Forelimb muscle (tissue), 1 donor: Measurements from ENCODE around the gene CIZ1. TPM values are rescaled to one million over a fixed set of nuclear protein-coding genes. Genes with fewer than 3 reads are reported as not detected.
"Not testable (repeated sequence)": the region's sequence is repeated elsewhere in the genome, so short reads cannot be mapped to it uniquely, and the experiment has no call there.

Source experiments
- DNase-seq: peaks from one replicate; pipeline ENCODE4 v3.0.0-alpha.2; 2013; ENCODE audit warnings: low read depth
- polyA plus RNA-seq: library from polyadenylated mRNA; unstranded; fragments of 120-200 nt; gene quantifications from one replicate; pipeline ENCODE4 v1.2.1, GENCODE V29; 2013; ENCODE audit not compliant: insufficient read length

Gene CIZ1
- polyA plus RNA-seq, 1 donor: 101 TPM

DNA sequence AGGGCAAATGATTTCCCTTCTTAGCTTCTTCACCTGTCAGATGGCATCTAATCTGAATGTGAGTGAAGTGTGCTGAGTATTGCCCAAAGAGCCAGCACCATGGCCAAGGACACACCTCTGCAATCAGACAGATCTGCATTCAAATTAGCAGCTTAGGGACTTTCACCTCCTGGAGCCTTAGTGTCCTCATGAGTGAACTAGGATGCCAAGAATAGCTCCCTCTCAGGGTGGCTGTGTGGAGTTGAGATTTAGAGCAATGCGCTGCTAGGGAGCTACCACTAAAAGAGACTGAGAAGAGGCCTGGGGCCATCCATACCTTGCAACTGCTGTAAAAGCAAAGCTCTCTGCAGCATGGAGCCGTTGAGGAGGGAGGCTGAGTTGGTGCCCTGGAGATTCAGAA, 1.4 kb downstream of the CIZ1 start:
- no peak for DNase-seq

DNA sequence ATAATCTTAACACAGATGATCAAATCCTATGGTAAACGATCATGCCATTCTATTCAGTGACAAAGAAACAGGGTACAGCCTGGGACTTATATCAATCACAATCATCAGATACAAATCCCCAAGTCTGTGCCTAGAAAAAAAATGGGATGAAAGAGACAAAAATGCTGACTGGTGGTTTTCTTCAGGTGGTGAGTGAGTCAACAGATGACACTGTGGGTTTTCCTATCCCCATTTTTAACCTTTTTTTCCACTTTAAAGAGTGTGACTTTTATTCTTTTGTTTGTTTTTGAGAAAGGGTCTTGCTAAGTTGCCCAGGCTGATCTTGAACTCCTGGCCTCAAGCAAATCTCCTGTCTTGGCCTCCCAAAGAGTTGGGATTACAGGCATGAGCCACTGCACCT, 3.2 kb downstream of the CIZ1 start:
- no peak for DNase-seq

DNA sequence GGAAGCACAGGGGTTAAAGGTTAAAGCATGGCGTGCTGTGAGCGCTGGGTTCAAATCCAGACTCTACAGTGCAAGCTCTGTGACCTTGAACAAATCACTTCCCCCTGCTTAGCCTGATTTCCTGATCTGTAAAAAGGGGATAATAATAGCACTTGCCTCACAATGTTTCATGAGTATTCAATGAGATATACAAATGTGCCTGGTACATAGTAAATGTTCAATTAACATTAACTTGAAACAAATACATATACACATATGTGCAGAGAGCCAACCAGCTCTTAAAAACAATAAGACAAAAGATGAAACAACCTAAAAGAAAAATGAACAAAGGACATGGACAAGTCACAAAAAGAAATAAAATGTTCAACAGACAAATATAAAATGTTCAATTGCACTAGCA, 4.0 kb downstream of the CIZ1 start:
- no peak for DNase-seq

DNA sequence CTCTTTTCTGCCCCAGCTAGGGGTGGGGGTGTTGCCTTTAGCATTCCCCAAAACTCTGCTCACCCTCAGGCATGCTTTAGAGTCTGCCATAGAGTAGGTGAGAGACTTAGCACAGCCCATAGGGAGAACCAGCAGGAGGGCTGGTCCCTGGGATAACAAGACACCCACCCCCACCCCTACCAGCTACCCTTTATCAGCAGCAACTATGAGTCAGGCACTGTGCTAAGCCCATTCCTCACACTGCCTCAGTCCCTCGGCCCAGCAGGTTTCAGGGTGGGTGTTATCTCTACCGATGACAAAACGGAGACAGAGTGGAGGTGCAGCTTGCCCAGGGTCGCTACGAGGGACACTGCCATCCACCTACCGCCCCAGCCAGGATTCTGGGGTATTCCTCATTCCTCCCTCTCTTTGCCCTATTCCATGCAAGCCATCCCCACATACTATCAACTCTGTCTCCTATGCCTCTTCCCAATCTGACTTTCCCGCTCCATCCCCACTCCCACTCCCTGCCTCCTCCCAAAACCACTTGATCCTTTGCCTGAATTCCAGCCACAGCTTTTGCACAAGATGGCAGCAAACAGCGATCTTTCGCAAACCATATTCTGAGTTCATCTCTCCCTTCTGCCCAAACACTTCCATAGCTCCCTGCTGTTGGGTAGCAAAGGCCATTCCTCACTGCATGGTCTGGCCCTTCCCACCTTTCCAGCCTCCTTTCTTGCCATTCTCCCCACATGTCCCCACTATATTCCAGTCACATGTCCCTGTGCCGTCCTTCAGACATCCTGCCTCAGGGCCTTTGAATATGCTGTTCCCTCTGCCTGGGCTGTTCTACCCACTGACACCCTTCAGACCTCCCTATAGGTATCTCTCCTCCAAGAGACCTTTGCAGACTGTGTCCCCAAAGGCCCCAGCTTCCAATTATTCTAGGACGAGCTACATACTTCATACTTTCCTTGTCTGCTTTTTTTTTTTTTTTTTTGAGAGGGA, 5.1 kb downstream of the CIZ1 start:
- DNase-seq: no peak

DNA sequence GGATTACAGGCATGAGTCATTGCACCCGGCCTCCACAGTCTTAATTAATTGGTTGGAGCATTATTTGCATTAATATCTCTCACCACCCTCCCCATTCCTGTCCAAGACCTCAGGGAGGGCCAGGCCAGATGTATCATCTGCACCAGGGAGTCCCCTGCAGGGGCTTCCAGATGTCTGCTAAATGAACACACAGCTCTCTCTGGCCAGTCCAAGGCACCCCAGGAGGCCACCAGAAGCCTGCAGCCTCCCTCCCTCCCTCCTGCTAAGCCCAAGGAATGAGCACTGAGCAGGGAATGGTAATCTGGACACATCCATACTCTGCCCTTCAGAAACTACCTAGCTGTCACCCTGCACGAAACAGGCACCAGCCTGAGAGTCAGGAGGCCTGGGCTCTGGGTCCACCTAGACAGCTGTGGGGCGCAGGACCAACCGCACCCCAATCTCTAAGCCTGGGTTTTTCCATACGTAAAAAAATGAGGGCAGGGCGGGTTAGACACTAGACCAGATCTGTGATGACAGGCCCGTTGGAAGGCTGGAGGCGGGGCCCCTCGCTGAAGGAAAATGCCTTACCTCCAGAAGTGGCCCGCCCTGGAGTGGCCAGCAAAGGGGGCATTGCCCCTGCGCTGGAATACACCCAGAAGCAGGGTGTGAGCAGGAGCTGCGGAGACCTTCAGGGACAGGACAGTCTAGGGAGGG, 8.3 kb downstream of the CIZ1 start:
- DNase-seq: no peak

DNA sequence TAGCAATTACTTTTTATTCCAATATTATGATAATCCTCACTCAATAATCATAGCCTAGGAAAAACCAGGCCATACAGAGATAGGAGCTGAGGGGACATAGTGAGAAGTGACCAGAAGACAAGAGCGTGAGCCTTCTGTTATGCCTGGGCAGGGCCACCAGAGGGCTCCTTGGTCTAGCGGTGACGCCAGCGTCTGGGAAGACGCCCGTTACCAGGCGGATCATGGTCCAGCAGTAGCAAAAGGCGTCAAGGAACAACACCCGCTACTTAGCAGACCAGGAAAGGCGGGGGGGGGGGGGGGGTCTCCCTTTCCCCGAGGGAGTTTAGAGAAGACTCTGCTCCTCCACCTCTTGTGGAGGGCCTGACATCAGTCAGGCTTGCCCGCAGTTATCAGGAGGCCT, 9.9 kb downstream of the CIZ1 start:
- not testable (repeated sequence) for DNase-seq

DNA sequence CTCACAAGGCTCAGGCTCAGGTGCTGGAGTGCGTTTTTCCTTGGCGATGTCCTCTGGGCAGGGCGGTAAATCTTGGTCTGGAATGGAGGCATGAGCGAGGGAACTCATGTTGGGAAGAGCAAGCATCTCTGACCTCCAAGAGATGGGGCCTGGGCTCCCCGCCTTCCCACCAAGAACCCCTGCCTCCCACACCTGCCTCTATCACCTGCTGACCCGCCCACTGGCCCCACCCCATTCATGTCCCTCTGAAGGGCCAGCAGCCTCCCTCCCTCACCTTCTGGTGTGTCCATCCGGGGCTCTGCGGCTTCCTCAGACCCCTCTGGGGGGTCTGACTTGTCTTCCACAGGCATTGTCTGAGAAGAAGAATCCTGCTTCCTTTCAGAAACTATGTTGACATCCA, 10.9 kb downstream of the CIZ1 start:
- DNase-seq: no peak

DNA sequence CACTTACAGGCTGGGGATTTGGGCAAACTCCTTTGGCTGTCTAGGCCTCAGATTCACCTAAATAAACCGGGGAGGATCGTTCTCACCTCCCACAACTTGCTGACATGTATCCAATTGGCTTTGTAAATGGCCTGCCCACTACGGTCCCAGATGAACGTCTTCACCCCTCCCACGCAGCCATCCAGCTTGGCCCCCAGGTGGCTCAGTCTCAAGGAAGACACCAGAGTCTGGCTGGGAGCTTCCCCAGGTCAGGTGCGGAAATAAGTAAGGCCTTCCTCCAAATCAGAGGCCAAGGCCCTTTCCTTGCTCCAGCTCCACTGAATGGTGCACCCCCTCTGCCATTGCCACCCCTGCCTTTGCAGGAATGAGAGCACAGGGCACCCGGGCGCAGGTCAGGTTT, 11.4 kb downstream of the CIZ1 start:
- DNase-seq: no peak

DNA sequence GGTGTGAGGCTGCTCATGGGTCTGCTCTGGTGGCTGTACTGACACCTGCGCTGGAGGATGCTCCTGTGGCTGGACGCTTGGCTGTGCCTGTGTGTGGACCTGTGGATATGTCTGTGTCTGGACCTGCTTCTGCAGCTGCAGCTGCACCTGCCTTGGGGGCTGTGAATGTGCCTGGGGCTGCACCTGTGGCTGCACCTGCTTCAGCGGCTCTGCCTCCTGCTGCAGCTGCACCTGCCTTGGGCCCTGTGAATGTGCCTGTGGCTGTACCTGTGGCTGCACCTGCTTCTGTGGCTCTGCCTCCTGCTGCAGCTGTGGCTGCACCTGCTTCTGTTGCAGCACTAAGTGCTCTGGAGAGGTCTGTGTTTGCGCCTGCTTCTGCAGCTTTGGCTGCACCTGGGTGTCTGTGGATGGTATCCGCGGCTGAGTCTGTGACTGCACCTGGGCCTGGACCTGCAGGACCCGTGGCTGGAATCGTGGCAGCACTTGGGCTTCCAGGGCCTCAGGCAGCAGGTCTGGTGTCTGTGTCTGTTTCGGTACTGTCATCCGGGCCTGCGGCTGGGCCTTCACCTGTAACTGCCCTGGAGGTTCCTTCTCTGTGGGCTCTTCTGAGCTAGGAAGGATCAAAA, 12.5 kb downstream of the CIZ1 start:
- no peak for DNase-seq

DNA sequence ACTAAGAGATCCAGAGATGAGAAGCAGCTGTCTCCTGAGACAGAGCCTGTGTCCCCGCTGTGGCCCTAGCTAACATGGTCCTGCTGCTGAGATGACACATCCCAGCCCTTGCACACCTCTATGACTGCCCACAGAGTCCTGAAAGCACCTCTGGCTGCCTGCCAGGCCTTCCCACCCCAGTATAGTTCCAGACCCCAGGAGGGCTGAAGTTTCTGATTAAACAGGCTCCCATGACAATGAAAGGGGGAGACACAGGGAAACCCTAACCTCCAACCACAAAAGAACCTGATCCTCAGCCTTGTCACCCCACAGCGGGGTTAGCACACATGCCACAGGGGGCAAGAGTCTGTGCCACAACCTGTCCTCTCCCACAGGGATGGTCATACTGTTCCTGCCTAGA, 15.6 kb downstream of the CIZ1 start:
- no peak for DNase-seq

DNA sequence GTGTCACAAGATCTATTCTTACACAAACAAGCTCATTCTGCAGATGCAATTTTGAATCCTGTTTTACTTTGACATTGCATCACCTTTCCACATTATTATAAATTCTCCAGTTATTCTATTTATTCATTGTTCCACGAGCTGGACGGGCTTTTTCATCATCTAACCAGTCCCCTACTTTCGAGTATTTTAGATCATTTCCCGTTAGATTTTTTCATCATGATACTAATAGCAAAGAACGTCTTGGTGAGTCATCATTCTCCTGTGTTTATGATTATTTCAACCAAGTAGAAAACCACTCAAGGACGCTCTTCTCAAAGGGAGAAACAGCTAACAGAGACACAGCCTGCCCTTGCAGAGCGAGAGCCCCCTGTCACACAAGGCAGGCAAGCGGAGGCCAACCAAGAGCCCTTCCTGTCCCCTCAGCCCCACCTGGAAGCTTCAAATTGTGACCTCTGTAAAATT, 16.2 kb downstream of the CIZ1 start:
- no peak for DNase-seq

DNA sequence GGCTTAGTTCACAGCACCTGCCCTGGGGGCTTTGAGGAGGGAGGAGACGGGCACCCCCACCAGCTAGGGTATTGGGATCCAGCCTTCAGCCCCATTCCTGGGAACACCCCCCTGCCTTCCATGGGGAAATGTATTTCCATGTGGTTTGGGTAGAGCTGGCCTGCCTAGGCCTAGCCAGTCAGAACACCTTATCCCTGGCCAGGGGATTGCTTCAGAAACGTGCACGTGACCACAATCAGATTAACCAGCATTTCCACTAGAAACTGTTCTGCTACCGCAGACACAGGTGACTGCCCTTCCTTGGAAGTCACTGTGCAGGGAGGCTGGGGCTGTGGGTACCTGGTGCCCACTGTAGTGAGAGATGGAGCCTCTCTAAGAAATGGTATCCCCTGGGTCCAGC, 17.3 kb downstream of the CIZ1 start:
- no peak for DNase-seq

DNA sequence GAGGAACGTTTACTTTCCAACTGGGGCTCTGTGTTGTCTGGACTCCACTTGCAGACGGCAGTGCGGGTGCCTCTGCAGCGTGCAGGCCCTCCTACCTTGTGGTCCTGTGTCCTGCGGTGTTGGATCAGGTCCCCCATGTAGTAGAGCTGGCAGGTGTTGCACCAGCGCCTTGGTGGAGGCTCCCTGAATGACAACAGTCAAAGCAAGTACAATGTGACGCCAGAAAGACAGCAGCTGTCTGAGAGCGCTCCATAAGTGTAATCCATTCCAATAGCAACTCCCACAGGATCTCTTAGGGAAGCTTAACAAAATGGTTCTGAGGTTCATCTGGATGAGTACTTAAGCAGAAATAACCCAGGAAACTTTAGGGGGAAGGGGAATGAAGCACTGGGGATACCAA, 21.4 kb downstream of the CIZ1 start:
- no peak for DNase-seq

DNA sequence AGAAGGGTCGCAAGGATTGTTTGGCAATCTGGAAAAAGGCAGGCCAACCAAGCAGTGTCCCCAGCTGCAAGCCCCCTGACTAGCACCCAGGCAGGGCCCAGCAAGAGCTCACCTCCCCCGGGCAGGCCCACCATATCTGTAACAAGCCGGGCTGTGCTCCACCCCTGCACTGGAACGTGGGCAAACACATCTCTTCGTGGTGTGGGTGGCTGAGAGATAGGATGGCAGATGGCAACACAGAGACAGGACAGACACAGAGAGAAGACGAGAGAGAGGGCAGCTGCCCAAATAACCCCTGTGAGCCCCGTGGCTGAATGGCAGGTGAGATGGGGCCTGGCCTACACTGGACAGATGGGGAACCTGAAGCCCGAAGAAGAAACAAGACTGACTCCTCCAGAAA, 21.9 kb downstream of the CIZ1 start:
- DNase-seq: no peak

DNA sequence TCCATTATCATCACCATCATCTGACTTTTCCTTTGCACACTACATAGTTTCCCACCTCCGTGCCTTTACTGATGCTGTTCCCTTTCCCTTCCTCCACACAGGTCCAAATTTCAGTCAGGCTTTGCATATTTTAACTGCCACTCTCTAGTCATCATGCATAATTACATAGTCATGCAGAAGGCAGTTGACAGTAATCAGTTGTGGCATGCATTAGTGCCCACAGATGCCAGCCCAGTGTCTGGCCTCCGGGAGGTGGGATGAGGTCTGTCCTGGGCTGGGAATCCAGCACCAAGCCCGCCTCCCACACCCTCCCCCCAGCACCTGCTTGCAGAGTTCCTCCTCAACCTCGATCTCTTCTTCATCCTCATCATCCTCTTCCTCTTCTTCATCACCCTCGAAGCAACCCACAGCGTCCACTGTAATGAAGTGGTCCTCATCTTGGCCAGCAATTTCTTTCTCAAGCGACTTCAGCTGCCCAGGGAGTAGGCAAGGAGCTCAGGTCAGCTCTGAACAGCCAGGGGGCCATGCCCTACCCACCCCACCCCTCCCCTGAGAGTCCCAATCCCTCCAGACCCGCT, 22.6 kb downstream of the CIZ1 start:
- no peak for DNase-seq

DNA sequence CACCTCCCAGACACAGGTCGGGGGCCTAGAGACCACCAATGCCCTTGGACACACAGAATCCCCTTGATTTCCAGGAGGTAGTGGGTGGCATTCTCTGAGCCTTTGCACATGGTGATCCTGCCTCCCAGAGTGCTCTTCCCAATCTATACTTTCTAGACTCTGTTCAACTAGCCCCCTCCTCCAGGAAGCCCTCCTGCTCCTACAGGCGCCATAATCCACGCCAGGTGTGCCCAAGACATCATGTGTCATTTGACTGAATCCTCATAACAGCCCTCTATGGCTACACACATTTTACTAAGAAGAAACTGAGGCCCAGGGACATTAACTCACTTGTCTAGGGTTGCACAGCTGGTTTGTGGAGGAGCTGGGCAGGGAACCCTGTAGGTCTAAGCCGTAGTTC, 24.2 kb downstream of the CIZ1 start:
- DNase-seq: no peak

DNA sequence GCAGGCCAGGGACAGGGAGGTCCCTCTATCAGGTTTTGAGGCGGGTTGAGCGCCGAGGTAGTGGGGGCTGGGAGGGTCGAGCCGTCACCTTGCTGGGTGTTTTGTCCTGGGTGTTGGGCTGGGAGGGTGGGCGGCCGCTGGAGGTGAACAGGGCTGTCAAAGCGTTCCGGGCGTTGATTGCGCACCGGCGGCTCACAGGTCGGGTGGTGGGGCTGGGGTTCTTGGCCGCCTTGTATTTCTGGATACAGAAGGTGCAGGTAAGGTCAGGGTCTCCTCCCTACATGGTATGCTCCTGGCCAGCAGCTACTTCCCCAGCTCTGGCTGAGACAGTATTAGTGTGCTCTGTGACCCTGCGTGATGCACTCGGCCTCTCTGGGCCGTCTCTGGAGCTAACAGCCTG, 25.2 kb downstream of the CIZ1 start:
- no peak for DNase-seq

DNA sequence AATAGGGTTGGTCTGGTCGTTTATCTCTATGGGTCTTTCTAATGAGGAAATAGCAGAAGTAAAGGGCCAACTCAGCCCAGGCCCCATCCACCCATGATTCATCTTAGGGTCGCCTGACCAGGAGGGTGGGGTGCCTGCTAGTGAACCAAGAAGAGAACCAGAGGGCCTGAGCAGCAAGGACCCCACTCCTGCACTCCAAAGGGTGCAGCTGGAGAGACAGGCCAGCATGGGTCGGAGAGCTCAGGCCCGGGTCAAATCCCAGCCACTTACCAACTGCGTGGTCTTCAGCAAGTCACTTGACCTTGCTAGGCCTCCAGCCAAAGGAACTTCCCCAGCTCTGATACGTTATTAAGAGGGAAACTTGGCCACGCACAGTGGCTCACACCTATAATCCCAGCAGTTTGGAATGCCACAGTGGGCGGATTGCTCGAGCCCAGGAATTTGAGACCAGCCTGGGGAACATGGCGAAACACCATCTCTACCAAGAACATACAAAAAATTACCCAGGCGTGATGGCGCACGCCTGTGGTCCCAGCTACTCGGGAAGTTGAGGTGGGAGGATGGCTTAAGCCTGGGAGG, 27.0 kb downstream of the CIZ1 start:
- DNase-seq: no peak

DNA sequence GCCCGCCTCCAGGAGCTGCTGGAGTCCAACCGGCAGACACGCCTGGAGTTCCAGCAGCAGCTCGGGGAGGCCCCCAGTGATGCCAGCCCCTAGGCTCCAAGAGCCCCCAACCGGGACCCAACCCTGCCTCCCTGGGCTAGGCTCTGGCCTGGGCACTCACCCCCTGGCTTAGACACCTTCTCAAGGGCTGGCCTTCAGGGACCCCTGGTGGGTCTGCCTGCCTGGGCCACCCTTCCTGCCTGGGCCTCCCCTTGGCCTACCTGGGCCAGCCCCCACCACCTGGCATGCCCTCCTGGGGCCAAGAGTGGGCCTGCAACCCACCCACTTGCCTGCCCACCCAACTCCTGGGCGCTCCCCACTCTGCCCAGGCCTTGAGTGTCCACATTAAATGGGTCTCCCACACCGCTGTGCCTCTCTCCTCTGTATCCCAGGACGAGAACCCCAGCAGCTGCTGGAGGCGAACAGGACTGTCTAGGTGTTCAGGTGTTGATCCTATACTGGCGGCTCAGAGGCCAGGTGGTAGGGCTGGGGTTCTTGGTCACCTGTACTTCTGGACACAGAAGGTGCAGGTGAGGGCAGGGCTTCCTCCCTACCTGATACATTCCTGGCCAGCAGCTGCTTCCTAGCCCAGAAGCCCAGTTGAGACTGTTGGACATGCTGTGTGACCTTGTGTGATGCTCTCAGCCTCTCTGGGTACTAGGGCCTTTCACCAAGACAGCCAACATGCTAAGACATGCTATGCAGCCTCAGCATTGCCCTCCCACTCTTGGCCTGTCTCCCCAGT, 27.7 kb downstream of the CIZ1 start:
- no peak for DNase-seq

DNA sequence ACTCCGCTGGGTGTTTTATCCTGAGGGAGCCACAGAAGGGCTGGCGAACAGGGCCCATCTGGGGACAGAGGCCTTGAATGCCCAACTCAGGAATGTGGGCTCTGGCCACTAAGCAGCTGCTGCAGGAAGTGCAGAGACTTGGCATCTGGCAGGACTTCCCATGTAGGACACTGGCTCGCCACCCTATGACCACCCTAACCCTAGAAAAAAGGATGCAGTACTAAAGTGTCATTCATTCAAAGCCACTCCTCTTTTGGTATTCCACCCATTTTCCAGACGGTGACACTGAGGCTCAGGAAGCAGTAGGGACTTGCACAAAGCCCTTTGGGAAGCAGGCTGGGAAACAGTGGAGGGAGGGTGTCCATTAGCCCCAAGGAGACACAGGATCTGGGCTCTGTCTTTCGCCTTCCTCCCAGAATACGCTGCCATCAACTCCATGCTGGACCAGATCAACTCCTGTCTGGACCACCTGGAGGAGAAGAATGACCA, 28.3 kb downstream of the CIZ1 start:
- no peak for DNase-seq
